ENCODE results near the gene AJAP1.

DNA sequence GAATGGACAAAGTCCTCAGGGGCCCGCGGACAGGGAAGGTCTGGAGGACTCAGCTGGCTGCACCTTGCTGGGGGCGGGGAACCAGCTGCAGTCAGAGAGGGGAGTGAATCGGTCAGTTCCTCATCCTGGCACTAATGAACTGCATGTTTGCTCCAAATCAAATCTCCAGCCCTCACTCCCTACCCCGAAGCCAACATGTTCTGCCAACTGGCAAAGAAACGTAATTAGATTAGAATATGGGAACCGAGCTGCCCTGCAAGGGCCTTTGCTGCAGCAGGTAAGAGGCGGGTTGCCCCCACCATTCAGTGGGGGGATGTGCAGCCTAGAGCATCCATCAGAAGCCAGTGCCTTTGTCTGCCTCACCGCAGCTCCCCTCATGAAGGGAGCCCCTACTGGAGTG lies 121.1 kb downstream of the AJAP1 start:
- TF ChIP-seq, protein P1, sequence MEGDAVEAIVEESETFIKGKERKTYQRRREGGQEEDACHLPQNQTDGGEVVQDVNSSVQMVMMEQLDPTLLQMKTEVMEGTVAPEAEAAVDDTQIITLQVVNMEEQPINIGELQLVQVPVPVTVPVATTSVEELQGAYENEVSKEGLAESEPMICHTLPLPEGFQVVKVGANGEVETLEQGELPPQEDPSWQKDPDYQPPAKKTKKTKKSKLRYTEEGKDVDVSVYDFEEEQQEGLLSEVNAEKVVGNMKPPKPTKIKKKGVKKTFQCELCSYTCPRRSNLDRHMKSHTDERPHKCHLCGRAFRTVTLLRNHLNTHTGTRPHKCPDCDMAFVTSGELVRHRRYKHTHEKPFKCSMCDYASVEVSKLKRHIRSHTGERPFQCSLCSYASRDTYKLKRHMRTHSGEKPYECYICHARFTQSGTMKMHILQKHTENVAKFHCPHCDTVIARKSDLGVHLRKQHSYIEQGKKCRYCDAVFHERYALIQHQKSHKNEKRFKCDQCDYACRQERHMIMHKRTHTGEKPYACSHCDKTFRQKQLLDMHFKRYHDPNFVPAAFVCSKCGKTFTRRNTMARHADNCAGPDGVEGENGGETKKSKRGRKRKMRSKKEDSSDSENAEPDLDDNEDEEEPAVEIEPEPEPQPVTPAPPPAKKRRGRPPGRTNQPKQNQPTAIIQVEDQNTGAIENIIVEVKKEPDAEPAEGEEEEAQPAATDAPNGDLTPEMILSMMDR (conservative IDR thresholded peaks at IDR 0.05 in 1 of 2, IDR thresholded peaks at IDR 0.05 in 1 of 2; ENCODE audit: low read depth in 1 of 2, low read length in 2 of 2), result no peak
- TF ChIP-seq EZH2 (IDR thresholded peaks at IDR 0.05; ENCODE audit: low read length, missing control alignments), result no peak

Measured in fibroblast of lung (primary cell).